ENCODE results near the gene BNIP1. TPM values are rescaled to one million over a fixed set of nuclear protein-coding genes. Genes with fewer than 3 reads are reported as not detected.

The BNIP1 gene
- total RNA-seq, 1 donor, result 14.5 TPM

DNA sequence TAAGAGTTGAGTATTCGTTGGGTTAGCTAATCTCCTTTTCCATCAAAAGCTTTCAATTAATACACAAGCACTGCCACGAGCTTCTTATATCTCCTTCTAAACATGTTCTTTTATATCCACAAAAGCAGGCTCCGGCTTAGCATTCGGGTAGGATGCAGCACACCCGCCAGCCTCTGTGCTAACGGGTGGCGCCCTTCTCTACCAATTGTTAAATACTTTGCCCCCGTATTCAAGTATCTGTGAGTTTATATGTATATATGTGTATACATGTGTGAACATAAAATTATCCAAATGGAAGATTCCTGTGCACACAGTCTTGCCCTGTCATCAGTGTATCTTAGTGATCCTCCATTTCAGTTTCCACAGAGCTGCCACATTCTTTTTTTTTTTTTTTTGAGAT lies 27.8 kb downstream of the BNIP1 start:
- no peak overlapping the region for H3K27ac ChIP-seq (ENCODE audit: low read depth, low read length)

DNA sequence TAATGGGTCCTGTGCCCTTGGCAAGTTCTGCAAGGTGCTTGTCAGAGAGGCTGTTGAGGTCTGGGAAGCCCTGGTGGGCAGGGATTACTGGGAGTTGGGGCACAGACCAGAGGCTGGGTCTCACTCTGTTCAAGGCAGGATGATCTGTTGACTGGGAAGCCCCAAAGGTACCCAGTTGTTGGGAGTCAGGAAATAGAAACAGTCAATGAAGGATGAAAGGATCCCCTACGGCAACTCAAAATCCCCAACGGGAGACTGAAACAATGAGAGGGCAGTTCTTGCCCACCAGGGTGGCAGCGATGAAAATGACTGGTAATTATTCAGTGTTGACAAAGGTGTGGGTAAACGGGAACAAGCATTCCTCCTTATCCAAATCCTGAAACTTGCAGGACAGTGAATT lies 31.2 kb downstream of the BNIP1 start:
- Histone ChIP-seq H3K4me1 (ENCODE audit: insufficient read depth, low read length) (no peaks in the 10 kb centered on the region), H2AFZ (ENCODE audit: low read length) (no peak overlapping the region), H3K27me3 (ENCODE audit: insufficient read depth, low read length) (peaks cover 10% of the 10 kb centered on the region), H3K4me2 (ENCODE audit: insufficient read depth, low read length) (no peak overlapping the region), H3K9me3 (ENCODE audit: low read depth, low read length) (peaks cover 4% of the 10 kb centered on the region), H3K36me3 (ENCODE audit: insufficient read depth, low read length) (no peaks in the 10 kb centered on the region), H4K20me1 (ENCODE audit: insufficient read depth, low read length) (no peaks in the 10 kb centered on the region), H3K4me3 (ENCODE audit: insufficient read depth, low read length) (no peak overlapping the region), H3K79me2 (ENCODE audit: insufficient read depth, low read length) (no peaks in the 10 kb centered on the region), H3K27ac (ENCODE audit: low read depth, low read length) (no peak overlapping the region)
- DNase-seq (ENCODE audit: insufficient read length, low spot score, missing footprints), result no peak
- TF ChIP-seq, protein P1, sequence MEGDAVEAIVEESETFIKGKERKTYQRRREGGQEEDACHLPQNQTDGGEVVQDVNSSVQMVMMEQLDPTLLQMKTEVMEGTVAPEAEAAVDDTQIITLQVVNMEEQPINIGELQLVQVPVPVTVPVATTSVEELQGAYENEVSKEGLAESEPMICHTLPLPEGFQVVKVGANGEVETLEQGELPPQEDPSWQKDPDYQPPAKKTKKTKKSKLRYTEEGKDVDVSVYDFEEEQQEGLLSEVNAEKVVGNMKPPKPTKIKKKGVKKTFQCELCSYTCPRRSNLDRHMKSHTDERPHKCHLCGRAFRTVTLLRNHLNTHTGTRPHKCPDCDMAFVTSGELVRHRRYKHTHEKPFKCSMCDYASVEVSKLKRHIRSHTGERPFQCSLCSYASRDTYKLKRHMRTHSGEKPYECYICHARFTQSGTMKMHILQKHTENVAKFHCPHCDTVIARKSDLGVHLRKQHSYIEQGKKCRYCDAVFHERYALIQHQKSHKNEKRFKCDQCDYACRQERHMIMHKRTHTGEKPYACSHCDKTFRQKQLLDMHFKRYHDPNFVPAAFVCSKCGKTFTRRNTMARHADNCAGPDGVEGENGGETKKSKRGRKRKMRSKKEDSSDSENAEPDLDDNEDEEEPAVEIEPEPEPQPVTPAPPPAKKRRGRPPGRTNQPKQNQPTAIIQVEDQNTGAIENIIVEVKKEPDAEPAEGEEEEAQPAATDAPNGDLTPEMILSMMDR (IDR thresholded peaks at IDR 0.05; ENCODE audit: extremely low read depth, low read depth, low read length), result no peak

More for the DNA sequence above, 27.8 kb downstream of the BNIP1 start:
- H3K27me3 ChIP-seq (ENCODE audit: insufficient read depth, low read length), result peaks cover 7% of the 10 kb centered on the region
- no peak overlapping the region for H3K4me3 ChIP-seq (ENCODE audit: insufficient read depth, low read length)
- no peaks in the 10 kb centered on the region for H4K20me1 ChIP-seq (ENCODE audit: insufficient read depth, low read length)
- H3K9me3 ChIP-seq (ENCODE audit: low read depth, low read length), result no peaks in the 10 kb centered on the region
- TF ChIP-seq, protein P1 (IDR thresholded peaks at IDR 0.05; ENCODE audit: extremely low read depth, low read depth, low read length), result no peak
- H3K36me3 ChIP-seq (ENCODE audit: insufficient read depth, low read length), result no peaks in the 10 kb centered on the region
- H3K4me2 ChIP-seq (ENCODE audit: insufficient read depth, low read length), result no peak overlapping the region
- H3K4me1 ChIP-seq (ENCODE audit: insufficient read depth, low read length), result no peaks in the 10 kb centered on the region
- H2AFZ ChIP-seq (ENCODE audit: low read length), result no peak overlapping the region
- no peak for DNase-seq (ENCODE audit: insufficient read length, low spot score, missing footprints)
- H3K79me2 ChIP-seq (ENCODE audit: insufficient read depth, low read length), result no peaks in the 10 kb centered on the region

DNA sequence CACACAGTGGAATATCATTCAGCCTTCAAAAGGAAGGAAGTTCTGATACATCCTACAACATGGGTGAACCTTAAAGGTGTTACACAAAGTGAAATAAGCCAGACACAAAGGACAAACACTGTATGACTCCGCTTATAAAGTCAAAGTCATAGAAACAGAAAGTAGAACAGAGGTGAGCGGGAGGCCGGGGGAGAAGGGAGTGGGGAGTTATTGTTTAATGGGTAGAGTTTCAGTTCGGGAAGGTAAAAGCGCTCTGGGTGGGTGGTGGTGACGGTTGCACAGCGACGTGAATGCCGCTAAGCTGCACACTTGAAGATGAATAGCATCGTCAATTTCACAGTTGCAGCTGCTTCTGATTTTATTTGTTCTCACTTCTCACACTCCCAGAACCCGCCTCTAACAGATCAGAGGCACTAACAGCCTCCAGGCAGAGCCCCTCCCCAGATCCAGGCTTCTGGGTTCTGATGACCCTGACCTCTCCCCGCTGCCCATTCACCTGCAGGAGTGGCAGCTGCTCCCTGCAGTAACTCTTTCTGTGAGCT lies 34.1 kb downstream of the BNIP1 start:
- Histone ChIP-seq H3K4me3 (ENCODE audit: insufficient read depth, low read length) (no peak overlapping the region), H3K27ac (ENCODE audit: low read depth, low read length) (no peak overlapping the region), H4K20me1 (ENCODE audit: insufficient read depth, low read length) (no peaks in the 10 kb centered on the region), H3K27me3 (ENCODE audit: insufficient read depth, low read length) (peaks cover 11% of the 10 kb centered on the region), H3K79me2 (ENCODE audit: insufficient read depth, low read length) (no peaks in the 10 kb centered on the region), H2AFZ (ENCODE audit: low read length) (no peak overlapping the region), H3K4me1 (ENCODE audit: insufficient read depth, low read length) (no peaks in the 10 kb centered on the region), H3K4me2 (ENCODE audit: insufficient read depth, low read length) (no peak overlapping the region), H3K36me3 (ENCODE audit: insufficient read depth, low read length) (no peaks in the 10 kb centered on the region), H3K9me3 (ENCODE audit: low read depth, low read length) (peaks cover 4% of the 10 kb centered on the region)
- no peak for DNase-seq (ENCODE audit: insufficient read length, low spot score, missing footprints)
- TF ChIP-seq, protein P1 (IDR thresholded peaks at IDR 0.05; ENCODE audit: extremely low read depth, low read depth, low read length), result no peak

DNA sequence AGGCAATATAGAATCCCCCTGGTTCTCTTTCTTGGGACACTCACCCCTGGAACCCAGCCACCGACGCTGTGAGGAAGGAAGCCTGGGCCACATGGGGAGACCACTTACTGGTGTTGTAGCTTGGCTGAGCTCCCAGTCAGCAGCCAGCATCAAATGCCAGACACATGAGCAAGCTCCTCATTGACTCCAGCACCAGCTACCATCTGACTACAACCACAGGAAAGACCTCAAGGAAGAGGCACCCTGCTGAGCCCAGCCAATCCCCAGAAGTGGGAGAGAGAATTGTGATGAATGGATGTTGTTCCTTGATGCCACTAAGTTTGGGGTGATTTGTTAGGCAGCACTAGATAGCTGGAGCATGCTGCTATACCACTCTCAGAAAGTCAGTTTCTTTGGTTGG lies 36.0 kb downstream of the BNIP1 start:
- Histone ChIP-seq H3K4me3 (ENCODE audit: insufficient read depth, low read length) (no peak overlapping the region), H3K27ac (ENCODE audit: low read depth, low read length) (no peak overlapping the region), H4K20me1 (ENCODE audit: insufficient read depth, low read length) (no peaks in the 10 kb centered on the region), H3K27me3 (ENCODE audit: insufficient read depth, low read length) (peaks cover 11% of the 10 kb centered on the region), H2AFZ (ENCODE audit: low read length) (no peak overlapping the region), H3K79me2 (ENCODE audit: insufficient read depth, low read length) (no peaks in the 10 kb centered on the region), H3K4me1 (ENCODE audit: insufficient read depth, low read length) (no peaks in the 10 kb centered on the region), H3K36me3 (ENCODE audit: insufficient read depth, low read length) (no peaks in the 10 kb centered on the region), H3K9me3 (ENCODE audit: low read depth, low read length) (peaks cover 4% of the 10 kb centered on the region), H3K4me2 (ENCODE audit: insufficient read depth, low read length) (no peak overlapping the region)
- no peak for DNase-seq (ENCODE audit: insufficient read length, low spot score, missing footprints)
- TF ChIP-seq, protein P1 (IDR thresholded peaks at IDR 0.05; ENCODE audit: extremely low read depth, low read depth, low read length), result no peak

Measured in osteoblast (primary cell).